Ectodermal cell (in vitro differentiated cells): ENCODE measurements around the gene GYS2.

Source experiments
- H3K27ac ChIP-seq: 2 replicates; pipeline ENCODE4 v1.7.0; 2013; ENCODE audit warnings: mild to moderate bottlenecking, low read depth, low read length; ENCODE audit not compliant: insufficient read depth, poor library complexity, severe bottlenecking
- H3K27me3 ChIP-seq: 2 replicates; pipeline ENCODE4 v1.7.0; 2013; ENCODE audit warnings: mild to moderate bottlenecking, low read length; ENCODE audit not compliant: insufficient read depth, control insufficient read depth, poor library complexity, severe bottlenecking
- H3K36me3 ChIP-seq: one replicate; pipeline ENCODE4 v1.7.0; 2013; ENCODE audit warnings: low read length; ENCODE audit not compliant: control insufficient read depth, insufficient read depth
- H3K4me1 ChIP-seq: one replicate; pipeline ENCODE4 v1.7.0; 2013; ENCODE audit warnings: low read length; ENCODE audit not compliant: control insufficient read depth, insufficient read depth
- H3K4me3 ChIP-seq: 2 replicates; pipeline ENCODE4 v1.7.0; 2013; ENCODE audit warnings: low read depth, low read length, control low read depth; ENCODE audit not compliant: insufficient read depth
- H3K9me3 ChIP-seq: 2 replicates; pipeline ENCODE4 v1.7.0; 2013; ENCODE audit warnings: mild to moderate bottlenecking, low read length, moderate library complexity; ENCODE audit not compliant: control insufficient read depth
- WGBS, 2 experiments: methylation state at CpG; one replicate each; pipeline ENCODE4 v1.1.7; 2013; ENCODE audit warnings: missing lambda C conversion rate in 2 of 2; 5-methylcytosine and 5-hydroxymethylcytosine counted together

GYS2 gene

DNA sequence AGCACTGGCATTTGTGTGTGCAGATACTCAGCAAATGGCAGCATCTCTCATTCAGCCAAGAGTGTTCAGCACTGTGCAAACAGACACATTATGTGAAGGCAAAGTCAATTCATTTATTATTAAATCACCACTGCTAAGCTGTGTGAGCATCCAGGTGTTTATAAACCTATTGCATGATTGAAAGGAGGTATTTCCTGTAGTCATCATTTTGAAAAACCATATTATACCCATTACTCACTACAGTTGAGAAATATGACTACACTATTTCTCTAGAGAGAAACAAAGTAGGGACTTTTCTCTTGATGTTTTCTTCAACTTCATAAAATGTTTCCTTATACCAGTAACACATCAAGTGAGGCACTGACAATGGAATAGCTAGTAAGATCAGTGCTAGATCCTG, 64.8 kb downstream of the GYS2 start:
- H3K4me3 ChIP-seq = no peak overlapping the region
- H3K27ac ChIP-seq = no peak overlapping the region
- no peaks in the 10 kb centered on the region for H3K9me3 ChIP-seq
- H3K36me3 ChIP-seq = no peaks in the 10 kb centered on the region
- H3K27me3 ChIP-seq = no peaks in the 10 kb centered on the region
- H3K4me1 ChIP-seq = no peaks in the 10 kb centered on the region

DNA sequence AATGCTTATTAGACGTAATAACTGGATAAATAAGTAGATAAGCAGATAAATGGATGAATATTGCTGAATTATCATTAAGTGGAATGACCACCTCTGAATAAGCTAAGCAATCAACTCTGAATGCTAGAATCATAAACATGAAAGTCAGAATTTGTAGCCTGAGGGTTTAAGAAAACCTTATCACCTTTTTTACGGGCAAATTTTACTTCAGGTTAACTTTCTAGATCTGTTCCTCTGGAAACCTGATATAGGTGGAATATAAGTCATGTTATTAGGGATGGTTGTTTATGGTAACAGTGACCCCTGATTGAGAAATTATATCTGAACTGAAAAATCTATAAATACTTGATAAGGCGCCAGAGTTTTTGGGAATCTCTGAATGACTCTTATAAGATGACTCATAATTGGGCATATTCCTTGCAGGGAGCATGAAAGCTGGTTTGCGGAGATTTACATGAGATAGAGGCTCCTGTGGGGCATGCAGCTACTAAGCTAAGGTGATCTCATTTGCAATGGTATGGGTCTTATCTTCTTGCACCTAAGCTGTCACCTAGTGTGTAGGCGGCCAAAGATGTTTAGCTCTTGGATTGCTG, 66.5 kb downstream of the GYS2 start:
- Histone ChIP-seq H3K4me3 (no peak overlapping the region), H3K9me3 (no peaks in the 10 kb centered on the region), H3K27me3 (no peaks in the 10 kb centered on the region), H3K4me1 (no peaks in the 10 kb centered on the region), H3K36me3 (no peaks in the 10 kb centered on the region), H3K27ac (no peak overlapping the region)
- WGBS, 2 experiments = 90 to 93% methylated on average over 5 of the region's 5 CpGs

DNA sequence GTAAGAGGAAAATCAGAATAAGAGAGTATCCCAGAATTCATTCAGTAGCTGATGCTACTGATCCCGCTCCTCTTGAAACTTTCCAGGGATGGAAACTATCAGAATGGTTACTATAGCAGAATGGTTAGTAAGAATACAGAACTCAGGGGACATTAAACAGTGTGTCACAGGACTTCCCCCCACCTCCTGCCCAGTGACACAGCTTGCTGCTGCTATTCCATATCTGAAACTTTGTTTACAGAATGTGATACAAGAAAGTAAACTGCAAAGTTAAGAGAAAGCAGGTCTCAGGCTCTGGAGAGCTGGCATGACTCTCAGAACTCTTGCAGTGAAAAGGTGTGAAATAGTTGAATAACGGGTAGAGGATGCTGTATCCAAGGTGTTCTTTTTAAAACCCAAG, 75.2 kb downstream of the GYS2 start:
- no peaks in the 10 kb centered on the region for H3K4me1 ChIP-seq
- H3K27ac ChIP-seq = no peak overlapping the region
- peaks cover 54% of the 10 kb centered on the region for H3K27me3 ChIP-seq
- H3K9me3 ChIP-seq = no peaks in the 10 kb centered on the region
- no peak overlapping the region for H3K4me3 ChIP-seq
- 91 to 92% methylated on average over 2 of the region's 2 CpGs for WGBS, 2 experiments
- no peaks in the 10 kb centered on the region for H3K36me3 ChIP-seq

DNA sequence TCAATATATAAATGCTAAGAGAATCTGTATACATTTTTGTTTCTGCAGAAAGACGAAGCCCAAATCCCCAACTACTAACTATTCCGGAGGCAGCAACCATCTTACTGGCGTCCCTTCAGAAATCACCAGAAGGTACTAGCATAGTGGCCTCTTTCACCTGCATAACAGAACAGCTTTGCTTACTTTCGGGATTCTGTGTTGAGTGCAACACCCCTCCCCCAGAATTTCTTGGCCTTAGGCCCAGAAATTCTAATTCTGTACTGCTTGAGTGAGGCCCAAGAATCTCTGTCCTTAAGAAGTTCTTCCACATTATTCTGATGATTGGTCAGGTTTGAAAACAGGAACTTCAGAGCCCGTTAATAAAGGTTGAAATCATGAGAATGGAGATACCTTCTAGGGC, 75.7 kb downstream of the GYS2 start:
- Histone ChIP-seq H3K27me3 (peaks cover 54% of the 10 kb centered on the region), H3K9me3 (no peaks in the 10 kb centered on the region)

DNA sequence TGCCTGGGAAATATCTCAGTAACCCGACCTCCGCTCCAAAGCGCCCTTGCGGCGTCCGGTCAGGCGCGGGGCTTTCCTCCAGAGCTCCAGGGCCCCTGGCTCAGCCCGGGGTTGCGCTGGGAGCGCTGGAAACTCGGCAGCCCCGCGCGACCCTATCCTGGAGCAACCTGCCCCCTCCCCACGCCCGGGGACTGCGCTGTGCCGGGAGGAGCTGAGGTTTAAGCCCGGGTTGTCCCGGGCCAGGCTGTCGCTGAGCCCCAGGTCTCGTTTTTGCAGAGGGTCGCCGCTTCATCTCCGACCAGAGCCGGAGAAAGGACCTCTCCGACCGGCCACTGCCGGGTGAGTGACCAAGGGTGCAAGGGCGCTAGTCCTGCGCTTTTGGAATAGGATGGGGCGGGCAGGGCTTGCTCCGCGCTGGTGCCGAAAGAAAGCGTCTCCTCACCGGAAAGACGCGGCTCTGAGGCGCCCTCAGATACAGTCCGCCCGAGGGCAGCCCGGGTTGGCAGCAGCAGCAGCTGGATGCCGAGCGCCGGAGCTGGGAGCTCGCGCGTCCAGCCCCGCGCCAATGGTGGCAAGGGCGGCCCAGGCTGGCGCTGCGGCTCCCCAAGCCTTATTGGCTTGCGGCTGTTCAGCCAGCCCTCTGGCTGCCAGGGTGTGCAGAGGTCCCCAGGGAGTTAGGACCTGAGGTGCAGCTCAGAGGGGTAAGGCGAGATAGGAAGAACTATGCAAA, 77.0 kb downstream of the GYS2 start:
- 1% methylated on average over 57 of the region's 57 CpGs for WGBS, 2 experiments
- no peaks in the 10 kb centered on the region for H3K9me3 ChIP-seq
- H3K27me3 ChIP-seq = peaks cover 54% of the 10 kb centered on the region
- H3K4me3 ChIP-seq = peak overlapping the region; percentile 67
- H3K27ac ChIP-seq = no peak overlapping the region
- H3K4me1 ChIP-seq = no peaks in the 10 kb centered on the region
- H3K36me3 ChIP-seq = no peaks in the 10 kb centered on the region

More for the DNA sequence above, 75.7 kb downstream of the GYS2 start:
- WGBS, 2 experiments = 87 to 91% methylated on average over 5 of the region's 5 CpGs
- H3K4me3 ChIP-seq = no peak overlapping the region
- no peaks in the 10 kb centered on the region for H3K36me3 ChIP-seq
- H3K27ac ChIP-seq = no peak overlapping the region
- no peaks in the 10 kb centered on the region for H3K4me1 ChIP-seq

DNA sequence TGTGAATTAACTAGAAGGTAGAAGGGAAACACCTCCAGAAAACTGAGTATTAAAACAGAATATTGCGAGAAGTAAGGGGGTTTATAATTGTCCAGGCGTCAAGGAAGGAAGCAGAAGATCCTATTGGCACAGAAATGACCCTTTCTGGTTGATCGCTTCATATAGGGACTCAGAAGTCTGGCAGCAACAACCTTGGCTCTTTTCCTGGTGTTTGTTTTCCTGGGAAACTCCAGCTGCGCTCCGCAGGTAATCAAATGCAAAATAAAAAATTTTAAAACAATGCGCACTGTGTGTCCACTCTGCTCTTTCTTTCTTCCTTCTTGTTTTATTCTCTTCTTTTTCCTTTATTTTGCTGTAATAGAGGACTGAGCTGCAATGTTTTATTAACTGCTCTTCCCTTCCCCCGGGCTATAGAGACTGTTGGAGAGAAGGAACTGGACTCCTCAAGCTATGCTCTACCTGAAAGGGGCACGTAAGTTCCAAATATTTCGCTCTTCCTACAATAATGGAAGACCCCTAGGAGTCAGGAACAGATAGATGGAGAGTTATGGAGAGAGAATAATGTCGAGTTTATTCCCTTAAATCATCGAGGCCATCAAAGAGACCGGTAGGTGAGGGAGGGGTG, 77.8 kb downstream of the GYS2 start:
- Histone ChIP-seq H3K9me3 (no peaks in the 10 kb centered on the region), H3K4me1 (no peaks in the 10 kb centered on the region), H3K36me3 (no peaks in the 10 kb centered on the region), H3K4me3 (peak overlapping the region; percentile 67), H3K27me3 (peaks cover 54% of the 10 kb centered on the region), H3K27ac (no peak overlapping the region)
- WGBS, 2 experiments = 53 to 57% methylated on average over 9 to 12 of the region's 12 CpGs

DNA sequence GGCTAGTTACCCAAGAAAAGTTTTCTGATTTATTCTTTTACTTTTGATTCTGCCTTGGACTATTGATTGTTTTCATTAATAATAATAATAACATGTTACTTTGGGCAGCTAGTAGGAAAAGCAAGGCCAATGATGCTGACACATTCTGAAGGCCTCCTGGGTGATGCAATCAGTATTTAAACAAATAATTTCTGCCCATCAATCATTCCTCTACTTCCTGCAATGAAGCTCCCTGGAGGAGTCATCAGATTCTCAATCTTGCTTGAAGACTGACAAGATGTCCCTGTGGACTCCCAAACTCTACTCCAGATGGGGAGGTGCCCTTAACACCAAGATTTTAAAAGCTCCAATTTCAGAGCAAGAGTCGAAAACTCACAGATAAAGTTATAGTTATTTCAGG, 78.6 kb downstream of the GYS2 start, which contains the start of gene SPX:
SPX (plus strand) TSS at position 244 of the 400 bp plus-strand sequence. CDS start 177 bp downstream, outside the sequence.
- 80% methylated on average over 1 of the region's 1 CpG; no CpG with 5 or more reads in 1 of the 2 experiments for WGBS, 2 experiments

DNA sequence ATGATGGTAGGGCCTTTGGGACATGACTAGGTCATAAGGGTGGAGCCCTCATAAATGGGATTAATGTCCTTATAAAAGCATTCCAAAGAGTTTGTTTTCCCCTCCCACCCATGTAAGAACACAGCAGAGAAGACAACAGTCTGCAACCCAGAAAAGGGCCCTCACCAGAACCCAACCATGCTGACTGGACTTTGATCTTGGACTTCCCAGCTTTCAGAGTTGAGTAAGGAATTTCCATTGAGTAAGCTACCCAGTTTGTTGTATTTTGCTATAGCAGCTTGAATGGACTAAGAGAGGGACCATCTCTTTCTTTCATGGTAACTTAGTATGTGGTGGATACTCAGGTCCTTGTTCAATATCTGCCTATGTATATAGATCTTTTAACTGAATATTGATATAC, 81.5 kb downstream of the GYS2 start:
- H3K4me1 ChIP-seq = no peaks in the 10 kb centered on the region
- no peak overlapping the region for H3K27ac ChIP-seq
- no peak overlapping the region for H3K4me3 ChIP-seq
- no peaks in the 10 kb centered on the region for H3K9me3 ChIP-seq
- H3K36me3 ChIP-seq = no peaks in the 10 kb centered on the region
- peaks cover 27% of the 10 kb centered on the region for H3K27me3 ChIP-seq

More for the DNA sequence above, 78.6 kb downstream of the GYS2 start, which contains the start of gene SPX:
- H3K27ac ChIP-seq = no peak within 1 kb of the TSS
- peak within 1 kb of the TSS; percentile 67 for H3K4me3 ChIP-seq
- H3K36me3 ChIP-seq = no peaks in the 10 kb centered on the region
- H3K4me1 ChIP-seq = no peaks in the 10 kb centered on the region
- H3K27me3 ChIP-seq = peaks cover 47% of the 10 kb centered on the region
- no peaks in the 10 kb centered on the region for H3K9me3 ChIP-seq

DNA sequence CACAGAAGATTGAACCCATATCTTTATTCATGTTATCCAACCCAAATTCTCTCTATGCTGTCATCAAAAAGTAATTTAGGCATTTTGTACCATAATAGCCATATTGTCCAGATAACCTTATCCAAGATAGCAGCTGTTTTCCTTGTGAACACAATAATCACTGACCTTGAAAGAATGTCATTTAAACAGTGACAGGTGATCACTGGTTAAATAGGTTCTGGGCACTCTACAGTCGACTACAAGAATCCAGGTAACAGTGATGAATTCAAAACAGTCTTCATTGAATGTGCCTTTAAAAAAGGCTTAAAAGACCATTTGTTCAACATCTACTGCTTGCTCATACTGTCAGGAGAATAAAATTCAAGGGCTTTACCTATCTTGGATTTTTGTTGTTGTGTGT, 83.1 kb downstream of the GYS2 start:
- WGBS, 2 experiments = 74 to 83% methylated on average over 1 of the region's 1 CpG
- H3K27me3 ChIP-seq = peaks cover 11% of the 10 kb centered on the region
- H3K9me3 ChIP-seq = no peaks in the 10 kb centered on the region
- H3K36me3 ChIP-seq = no peaks in the 10 kb centered on the region
- H3K27ac ChIP-seq = no peak overlapping the region
- H3K4me3 ChIP-seq = no peak overlapping the region
- H3K4me1 ChIP-seq = no peaks in the 10 kb centered on the region

DNA sequence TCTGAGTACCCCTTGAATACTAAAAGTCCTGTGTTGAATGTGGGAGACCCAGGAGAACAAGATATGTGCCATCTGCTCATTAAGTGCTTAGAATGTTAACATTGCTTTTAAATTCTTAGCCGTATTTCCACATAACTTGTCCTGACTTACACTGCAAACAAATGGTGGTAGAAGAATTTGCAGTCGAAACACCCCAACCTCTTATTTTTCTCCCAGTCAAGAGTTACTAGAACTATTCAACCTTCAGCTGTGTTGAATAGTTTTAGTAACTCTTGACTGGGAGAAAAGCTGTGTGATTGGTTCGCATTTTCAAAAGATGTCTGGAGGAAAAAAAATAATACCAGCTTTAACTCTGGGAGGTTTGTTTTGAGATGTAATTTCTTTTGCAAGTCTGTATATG, 86.2 kb downstream of the GYS2 start:
- H3K4me3 ChIP-seq = no peak overlapping the region
- WGBS, 2 experiments = 86 to 99% methylated on average over 3 of the region's 3 CpGs
- no peaks in the 10 kb centered on the region for H3K4me1 ChIP-seq
- H3K36me3 ChIP-seq = no peaks in the 10 kb centered on the region
- no peaks in the 10 kb centered on the region for H3K9me3 ChIP-seq
- H3K27ac ChIP-seq = no peak overlapping the region
- H3K27me3 ChIP-seq = no peaks in the 10 kb centered on the region
